ENCODE measurements around the gene SLC11A1. TPM values are rescaled to one million over a fixed set of nuclear protein-coding genes. Genes with fewer than 3 reads are reported as not detected.

The SLC11A1 gene
- total RNA-seq, 2 experiments from 2014 or later = 0.57 to 0.78 TPM

DNA sequence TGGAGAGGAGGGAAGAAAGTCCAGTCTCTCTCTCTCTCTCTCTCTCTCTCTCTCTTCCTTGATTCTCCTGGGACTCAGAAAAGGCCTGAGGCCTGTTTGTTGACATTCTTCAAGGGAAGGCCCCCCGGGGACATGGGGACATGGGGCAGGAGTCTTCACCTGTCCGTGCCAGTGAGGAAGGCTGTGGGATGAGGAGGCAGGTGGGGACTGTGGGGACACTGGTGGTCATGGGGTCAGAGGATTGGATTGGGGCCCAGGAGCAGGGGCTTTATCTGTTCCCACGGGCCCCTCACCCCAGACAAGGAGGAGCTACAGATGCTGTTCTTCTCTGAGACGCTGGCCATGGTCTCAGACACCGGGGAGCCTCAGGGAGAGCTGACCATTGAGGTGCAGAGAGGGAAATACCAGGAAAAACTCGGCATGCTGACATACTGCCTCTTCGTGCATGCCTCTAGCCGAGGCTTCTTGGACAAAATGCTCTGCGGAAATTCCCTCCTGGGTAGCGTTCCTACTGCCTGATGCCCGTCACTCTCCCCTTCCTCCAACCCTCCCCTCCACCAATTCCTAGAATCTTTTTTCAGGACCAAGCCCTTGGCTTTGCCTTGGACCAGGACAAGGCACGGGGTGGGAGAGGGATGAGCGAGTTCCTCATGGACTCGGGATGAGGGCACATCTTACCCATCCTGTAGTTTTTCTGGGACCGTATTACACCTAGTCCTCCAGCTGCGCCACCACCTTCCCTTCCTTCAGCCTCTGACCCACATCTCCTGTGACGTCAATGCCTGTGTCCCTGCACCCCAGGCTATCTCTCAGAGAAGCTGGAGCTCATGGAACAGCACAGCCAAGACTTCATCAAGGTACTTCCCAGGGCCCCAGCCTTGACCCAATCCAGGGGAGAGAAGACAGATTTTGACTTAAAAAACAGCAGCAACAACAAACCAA, 24.6 kb upstream of the SLC11A1 start:
- TF ChIP-seq, protein P1, sequence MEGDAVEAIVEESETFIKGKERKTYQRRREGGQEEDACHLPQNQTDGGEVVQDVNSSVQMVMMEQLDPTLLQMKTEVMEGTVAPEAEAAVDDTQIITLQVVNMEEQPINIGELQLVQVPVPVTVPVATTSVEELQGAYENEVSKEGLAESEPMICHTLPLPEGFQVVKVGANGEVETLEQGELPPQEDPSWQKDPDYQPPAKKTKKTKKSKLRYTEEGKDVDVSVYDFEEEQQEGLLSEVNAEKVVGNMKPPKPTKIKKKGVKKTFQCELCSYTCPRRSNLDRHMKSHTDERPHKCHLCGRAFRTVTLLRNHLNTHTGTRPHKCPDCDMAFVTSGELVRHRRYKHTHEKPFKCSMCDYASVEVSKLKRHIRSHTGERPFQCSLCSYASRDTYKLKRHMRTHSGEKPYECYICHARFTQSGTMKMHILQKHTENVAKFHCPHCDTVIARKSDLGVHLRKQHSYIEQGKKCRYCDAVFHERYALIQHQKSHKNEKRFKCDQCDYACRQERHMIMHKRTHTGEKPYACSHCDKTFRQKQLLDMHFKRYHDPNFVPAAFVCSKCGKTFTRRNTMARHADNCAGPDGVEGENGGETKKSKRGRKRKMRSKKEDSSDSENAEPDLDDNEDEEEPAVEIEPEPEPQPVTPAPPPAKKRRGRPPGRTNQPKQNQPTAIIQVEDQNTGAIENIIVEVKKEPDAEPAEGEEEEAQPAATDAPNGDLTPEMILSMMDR (conservative IDR thresholded peaks at IDR 0.05; ENCODE audit: low read length) = no peak
- TF ChIP-seq EZH2phosphoT487 (IDR thresholded peaks at IDR 0.05; ENCODE audit: borderline replicate concordance, low read depth, low read length) = no peak
- intact Hi-C loops (cut with micrococcal nuclease; ENCODE audit: unreplicated experiment) = loop anchor here (5.0 kb wide), 1 partner anchor 40 kb away; the partner anchor contains the start of gene CTDSP1
- DNase-seq (ENCODE audit: low spot score) = no peak
- Histone ChIP-seq H3K79me2 (ENCODE audit: insufficient read depth, low read depth, low read length) (no peaks in the 10 kb centered on the region), H3K9me3 (ENCODE audit: low read length) (0 out of 2 replicates have a peak, but pooled peaks cover 3% of the 10 kb centered on the region), H4K20me1 (ENCODE audit: insufficient read depth, low read length) (no peaks in the 10 kb centered on the region), H2AFZ (ENCODE audit: low read length) (peak overlapping the region; percentile 59), H3K27ac (ENCODE audit: low read depth, low read length, poor library complexity, severe bottlenecking) (no peak overlapping the region), H3K36me3 (ENCODE audit: insufficient read depth, low read length) (no peaks in the 10 kb centered on the region), H3K9me2 (ENCODE audit: insufficient read depth, low read length) (no peaks in the 10 kb centered on the region), H3K4me3 (ENCODE audit: low read depth, low read length, poor library complexity, severe bottlenecking) (no peak overlapping the region), H3K4me1 (ENCODE audit: insufficient read depth, low read length, poor library complexity, severe bottlenecking) (peaks cover 20% of the 10 kb centered on the region), H3K4me2 (ENCODE audit: low read length) (no peak overlapping the region)
- ChIA-PET CTCF (ENCODE audit: unreplicated experiment) (interaction anchor here (0.6 to 3.1 kb wide), 7 partner anchors 21 to 818 kb away, joined by 3 to 14 read pairs (median 6); partner anchors contain the start of gene TMBIM1), POLR2A (interaction anchor here (0.6 to 3.4 kb wide), 11 partner anchors 10 to 72 kb away, joined by 3 to 11 read pairs (median 4); no protein-coding TSS in a partner anchor)
- no TSS peak for BruUV-seq (replicated peaks)

DNA sequence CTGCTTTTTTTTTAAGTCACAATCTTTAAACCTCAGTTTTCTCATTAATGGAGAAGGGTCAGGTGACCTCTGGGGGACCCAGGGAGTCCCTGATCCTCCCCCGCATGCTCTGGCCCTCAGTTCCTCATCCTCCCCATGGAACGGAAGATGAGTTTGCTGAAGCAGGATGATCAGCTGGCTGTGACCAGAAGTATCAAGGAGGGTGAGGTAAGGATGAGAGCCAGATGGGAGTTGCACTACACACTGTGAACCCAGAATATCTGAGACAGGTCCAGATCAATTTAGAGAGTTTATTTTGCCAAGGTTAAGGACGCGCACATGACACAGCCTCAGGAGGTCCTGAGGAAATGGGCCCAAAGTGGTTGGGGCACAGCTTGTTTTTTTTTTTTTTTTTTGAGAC, 21.6 kb upstream of the SLC11A1 start:
- no peak overlapping the region for H3K4me3 ChIP-seq (ENCODE audit: low read depth, low read length, poor library complexity, severe bottlenecking)
- ChIA-PET POLR2A (interaction anchor here (0.9 to 2.8 kb wide), 5 partner anchors 8 to 89 kb away, joined by 3 to 11 read pairs (median 4); no protein-coding TSS in a partner anchor), CTCF (ENCODE audit: unreplicated experiment) (interaction anchor here (0.6 kb wide), 4 partner anchors 56 to 904 kb away, joined by 3 to 4 read pairs (median 3); no protein-coding TSS in a partner anchor)
- H4K20me1 ChIP-seq (ENCODE audit: insufficient read depth, low read length) = no peaks in the 10 kb centered on the region
- H3K27ac ChIP-seq (ENCODE audit: low read depth, low read length, poor library complexity, severe bottlenecking) = no peak overlapping the region
- H3K4me2 ChIP-seq (ENCODE audit: low read length) = no peak overlapping the region
- H3K36me3 ChIP-seq (ENCODE audit: insufficient read depth, low read length) = no peaks in the 10 kb centered on the region
- H3K79me2 ChIP-seq (ENCODE audit: insufficient read depth, low read depth, low read length) = no peaks in the 10 kb centered on the region
- intact Hi-C loops (cut with micrococcal nuclease; ENCODE audit: unreplicated experiment) = no loop called here
- no peaks in the 10 kb centered on the region for H3K9me2 ChIP-seq (ENCODE audit: insufficient read depth, low read length)
- no TSS peak for BruUV-seq (replicated peaks)
- no peaks in the 10 kb centered on the region for H3K9me3 ChIP-seq (ENCODE audit: low read length)
- no peak for TF ChIP-seq EZH2phosphoT487 (IDR thresholded peaks at IDR 0.05; ENCODE audit: borderline replicate concordance, low read depth, low read length)
- TF ChIP-seq, protein P1 (conservative IDR thresholded peaks at IDR 0.05; ENCODE audit: low read length) = no peak
- H2AFZ ChIP-seq (ENCODE audit: low read length) = no peak overlapping the region
- peaks cover 23% of the 10 kb centered on the region for H3K4me1 ChIP-seq (ENCODE audit: insufficient read depth, low read length, poor library complexity, severe bottlenecking)
- DNase-seq (ENCODE audit: low spot score) = no peak
